SIG-M5 treated with dmso at 0.1 percent for 504 hours (cell line): ENCODE results near the gene GALNTL6.
"Not testable (repeated sequence)": the region's sequence is repeated elsewhere in the genome, so short reads cannot be mapped to it uniquely, and the experiment has no call there.

Experiments used
- DNase-seq: peaks from one replicate; lab custom pipeline; 2025; ENCODE audit not compliant: unreplicated experiment; lab: John Stamatoyannopoulos, UW

Gene GALNTL6

DNA sequence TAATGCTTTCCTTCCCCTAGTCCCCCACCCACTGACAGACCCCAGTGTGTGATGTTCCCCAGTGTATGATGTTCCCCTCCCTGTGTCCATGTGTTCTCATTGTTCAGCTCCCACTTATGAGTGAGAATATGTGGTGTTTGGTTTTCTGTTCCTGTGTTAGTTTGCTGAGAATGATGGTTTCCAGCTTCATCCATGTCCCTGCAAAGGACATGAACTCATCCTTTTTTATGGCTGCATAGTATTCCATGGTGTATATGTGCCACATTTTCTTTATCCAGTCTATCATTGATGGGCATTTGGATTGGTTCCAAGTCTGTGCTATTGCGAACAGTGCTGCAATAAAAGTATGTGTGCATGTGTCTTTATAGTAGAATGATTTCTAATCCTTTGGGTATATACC lies 1228.9 kb downstream of the GALNTL6 start:
- not testable (repeated sequence) for DNase-seq

DNA sequence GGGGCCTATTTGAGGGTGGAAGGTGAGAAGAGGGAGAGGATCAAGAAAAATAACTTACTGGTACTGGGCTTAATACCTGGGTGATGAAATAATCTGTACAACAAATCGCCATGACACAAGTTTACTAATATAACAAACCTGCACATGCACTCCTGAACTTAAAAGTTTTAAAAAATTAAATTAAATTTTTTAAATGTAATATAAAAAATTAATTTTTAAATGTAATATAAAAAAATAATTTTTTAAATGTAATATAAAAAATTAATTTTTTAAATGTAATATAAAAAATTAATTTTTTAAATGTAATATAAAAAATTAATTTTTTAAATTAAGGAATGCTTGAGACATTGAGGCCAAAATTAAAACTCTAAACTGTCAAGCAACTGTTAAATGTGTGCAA lies 1231.1 kb downstream of the GALNTL6 start:
- DNase-seq, result no peak

DNA sequence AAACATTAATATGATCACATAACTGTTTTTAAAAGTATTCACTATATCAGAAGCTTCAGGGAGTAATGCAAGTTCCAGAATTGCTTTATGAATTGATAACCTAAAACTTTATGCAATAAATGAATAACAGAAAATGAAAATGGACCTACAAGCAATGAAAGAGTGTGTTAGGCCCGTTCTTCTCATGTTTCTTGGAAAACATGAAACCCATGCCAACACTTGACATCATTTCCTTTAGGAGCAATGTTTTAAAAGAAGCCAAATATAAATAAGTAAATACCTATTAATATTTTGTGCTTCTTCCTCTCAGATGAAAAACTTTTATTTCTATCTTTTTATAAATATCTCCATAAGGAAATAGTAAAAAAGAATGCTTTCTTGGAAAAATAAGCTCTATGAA lies 1232.4 kb downstream of the GALNTL6 start:
- DNase-seq, result no peak

DNA sequence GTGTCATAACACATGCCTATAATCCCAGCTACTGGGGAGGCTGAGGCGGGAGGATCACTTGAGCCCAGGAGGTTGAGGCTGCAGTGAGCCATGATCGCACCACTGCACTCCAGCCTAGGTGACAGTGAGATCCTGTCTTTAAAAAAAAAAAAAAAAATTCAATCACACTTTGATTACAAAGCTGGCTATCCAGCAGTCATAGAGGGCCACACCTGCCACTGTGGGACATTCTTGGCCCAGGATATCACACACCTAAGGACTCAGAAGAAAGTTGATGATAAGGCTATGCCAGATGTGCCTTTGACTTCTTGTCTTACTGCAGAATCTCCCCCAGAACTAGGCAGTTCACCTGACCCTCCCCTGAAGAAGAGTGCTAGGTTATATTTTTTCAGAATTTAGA lies 1232.9 kb downstream of the GALNTL6 start:
- no peak for DNase-seq

DNA sequence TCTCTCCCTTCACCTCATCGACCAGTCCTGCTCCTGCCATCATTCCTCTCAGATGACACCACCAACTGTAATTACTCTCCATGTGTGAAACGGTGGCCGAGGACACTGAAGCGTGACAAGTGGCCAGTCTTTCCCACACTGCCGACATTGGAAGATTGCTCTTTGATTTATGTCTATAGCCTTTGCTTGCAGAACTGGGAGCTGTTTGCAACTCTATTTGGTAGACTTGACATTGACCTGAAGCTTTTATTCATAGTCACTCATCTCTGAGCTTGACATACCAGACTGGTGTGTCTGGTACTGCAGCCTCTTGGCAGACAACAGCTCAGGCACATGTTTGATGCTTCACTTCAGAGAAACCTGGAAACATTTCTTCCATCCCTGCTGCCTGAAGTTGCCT lies 1233.6 kb downstream of the GALNTL6 start:
- peak; percentile 2 for DNase-seq

DNA sequence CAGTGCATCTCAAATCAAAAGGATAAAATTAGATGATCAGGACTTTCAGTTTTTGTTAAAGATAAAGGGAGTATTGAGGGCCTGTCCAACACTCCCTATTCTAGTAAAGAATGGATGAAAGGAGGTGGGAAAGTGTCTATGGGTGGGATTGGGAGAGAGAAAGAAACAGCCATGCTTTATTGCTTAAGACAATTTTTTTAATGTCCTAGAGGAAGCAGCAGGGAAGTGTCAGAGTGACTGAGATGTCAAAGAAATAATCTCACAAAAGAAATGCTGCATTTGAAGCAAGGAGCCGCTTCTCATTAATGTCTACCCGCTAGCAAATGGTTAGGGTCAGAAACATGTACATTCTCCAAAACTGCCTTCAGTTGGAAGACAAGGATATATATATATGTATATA lies 1238.0 kb downstream of the GALNTL6 start:
- no peak for DNase-seq

DNA sequence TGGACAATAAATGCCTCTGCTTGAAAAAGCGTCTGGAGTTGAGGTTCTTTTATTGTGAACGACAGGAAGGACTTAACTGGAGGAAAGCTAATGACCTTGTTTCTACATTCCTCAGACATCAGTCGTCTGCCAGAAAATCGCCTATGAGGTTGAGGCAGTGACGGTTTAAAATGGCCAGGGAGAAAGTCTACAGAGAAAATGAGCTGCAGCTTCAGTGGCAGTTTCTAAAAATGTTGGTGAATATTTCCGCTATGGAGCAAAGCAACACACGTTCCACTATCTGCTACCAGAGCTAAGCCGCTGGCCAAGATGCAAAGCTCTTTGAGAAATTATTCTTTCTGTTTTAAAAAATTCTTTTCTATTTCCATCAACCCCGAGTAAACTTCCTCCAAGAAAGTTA lies 1238.5 kb downstream of the GALNTL6 start:
- no peak for DNase-seq

DNA sequence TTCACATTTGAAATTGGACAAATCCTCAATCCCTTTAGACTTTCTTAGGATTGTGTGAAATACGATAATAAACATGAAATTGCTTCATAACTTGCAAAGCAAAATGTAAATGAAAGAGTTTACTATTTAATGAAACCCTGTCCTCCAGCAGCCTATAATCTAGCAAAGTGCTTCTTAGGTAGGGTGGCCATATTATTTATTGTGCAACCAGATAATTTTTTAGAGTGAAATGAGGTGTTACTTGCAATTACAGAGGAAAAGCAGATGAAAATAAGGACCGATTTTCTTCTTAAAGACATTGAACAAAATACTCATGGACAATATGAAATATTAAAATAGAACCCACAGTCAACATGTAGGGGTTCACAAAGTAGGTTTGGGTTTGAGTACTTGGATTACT lies 1239.2 kb downstream of the GALNTL6 start:
- DNase-seq, result no peak

DNA sequence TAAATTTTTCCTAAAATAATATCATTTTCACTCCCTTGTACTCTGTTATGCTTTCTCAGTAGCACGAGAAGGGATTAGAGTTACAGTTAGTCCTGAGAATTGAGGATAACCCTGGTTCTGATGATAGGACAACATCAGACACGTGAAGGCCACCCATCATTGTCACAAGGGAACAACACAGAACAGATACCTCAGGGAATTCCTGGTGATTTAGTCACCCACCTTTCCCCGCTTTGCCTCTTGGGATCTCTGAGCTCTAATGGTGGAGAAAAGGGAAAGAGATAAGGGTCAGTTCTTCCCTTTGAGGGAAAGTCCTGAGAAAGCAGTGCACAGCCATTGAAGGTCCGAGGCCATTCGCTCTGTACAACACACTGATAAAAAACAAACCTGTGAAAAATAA lies 1243.1 kb downstream of the GALNTL6 start:
- no peak for DNase-seq

DNA sequence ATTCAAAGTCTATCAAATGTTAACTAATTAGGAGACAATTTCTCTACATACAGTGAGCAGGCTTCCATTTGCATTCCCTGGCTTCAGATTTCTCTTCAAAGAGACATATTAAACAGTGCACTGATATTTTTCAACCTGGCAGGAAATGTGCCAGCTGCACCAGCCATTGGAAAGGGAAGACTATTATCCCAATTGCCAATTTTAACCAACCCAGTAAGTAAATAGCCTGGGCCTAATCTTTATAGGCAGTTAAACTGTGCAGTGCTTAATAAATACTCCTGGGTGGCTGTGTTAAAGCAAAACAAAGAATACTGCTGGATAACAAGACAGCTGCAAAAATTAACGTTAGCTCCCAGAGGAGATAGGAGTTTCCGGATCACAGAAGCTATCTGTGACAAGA lies 1243.5 kb downstream of the GALNTL6 start:
- no peak for DNase-seq

DNA sequence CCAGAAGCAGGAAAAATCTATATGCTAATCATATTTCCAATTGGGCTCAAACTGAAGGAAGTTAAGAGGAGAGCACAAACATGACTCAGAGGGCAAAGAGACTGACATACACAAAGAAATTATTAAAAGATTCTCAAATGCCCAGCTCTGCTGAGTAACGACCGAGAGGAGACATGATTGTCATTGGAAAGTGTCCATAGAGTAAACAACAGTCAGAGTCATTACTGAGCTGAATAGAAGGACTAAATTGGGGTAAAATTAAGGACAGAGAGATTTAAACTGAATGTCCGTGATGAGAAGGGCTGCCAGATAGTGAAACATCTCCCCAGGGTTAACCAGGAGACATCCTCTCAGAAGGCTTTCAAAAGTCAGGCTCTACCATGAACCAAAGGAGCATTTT lies 1244.2 kb downstream of the GALNTL6 start:
- DNase-seq, result no peak

DNA sequence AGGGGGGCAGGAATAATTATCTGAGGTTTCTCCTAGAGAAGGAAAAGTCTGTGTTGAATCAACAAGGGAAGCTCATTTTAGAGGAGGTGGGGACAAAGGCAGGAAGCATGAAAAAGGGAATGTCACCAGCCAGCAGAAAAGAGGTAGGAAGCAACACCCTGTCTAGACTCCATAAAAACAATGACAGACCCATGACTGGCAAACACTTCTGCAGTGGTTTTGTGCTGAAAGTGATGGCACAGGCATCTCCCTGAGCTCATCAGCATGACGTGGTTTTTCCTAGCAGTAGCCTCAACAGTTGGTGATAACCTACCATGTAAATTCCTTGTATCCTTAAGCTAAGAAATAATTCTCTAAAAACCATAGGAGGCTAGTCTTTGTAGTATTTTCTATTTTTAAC lies 1244.7 kb downstream of the GALNTL6 start:
- DNase-seq, result no peak

DNA sequence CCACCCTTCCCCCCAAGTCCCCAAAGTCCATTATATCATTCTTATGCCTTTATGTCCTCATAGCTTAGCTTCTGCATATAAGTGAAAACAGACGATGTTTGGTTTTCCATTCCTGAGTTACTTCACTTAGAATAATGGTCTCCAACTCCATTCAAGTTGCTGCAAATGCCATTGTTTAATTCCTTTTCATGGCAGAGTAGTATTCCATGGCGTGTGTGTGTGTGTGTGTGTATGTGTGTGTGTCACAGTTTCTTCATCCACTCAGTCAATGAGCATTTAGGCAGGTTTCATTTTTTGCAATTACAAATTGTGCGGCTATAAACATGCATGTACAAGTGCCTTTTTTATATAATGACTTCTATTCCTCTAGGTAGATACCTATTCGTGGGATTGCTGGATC lies 1248.0 kb downstream of the GALNTL6 start:
- DNase-seq, result no peak

DNA sequence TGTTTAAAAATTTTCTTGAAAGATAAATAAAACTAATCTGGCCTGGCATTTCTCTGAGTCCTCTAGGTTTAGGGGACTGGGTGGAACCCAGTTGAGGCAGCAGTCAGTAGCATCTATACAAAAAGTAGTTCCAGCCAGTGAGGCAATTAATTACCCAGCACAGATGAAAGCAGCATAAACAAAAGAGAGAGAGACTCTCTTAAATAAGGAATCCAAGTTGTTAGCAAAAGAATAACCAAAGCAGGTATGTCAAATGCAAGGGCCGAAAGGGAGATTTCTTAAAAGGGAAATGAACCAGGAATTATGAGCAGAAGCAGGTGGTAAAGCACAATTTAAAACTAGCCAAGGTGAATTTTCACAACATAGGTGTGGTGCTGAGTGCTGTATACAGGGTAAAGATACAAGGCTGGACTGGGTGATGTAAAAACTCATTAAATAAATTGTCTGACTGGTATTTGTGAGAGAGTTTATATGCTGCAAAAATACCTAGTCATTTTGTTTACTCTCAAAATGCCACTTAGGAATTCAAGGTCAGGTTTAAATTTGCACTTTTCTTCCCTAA lies 1260.8 kb downstream of the GALNTL6 start:
- no peak for DNase-seq

DNA sequence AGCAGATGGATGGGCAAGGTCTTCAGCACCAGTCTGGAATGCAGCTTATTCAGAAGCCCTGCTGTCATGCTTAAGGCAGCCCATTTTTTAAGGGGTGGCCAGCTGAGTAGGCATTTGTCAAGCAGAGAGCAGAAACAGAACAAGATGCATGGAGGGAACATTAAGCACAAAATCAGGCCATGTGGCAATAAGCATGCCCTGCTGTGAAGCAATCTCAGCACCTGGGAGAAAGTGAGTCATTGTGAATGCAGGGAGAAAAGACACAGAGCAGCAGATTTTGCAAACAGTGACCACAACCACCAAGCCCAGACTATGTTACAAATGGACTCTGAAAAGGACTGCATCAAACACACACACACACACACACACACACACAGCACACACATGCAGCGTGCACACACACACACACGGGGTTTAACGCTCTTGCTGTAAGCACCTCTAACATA lies 1261.3 kb downstream of the GALNTL6 start:
- DNase-seq, result peak; percentile 70

DNA sequence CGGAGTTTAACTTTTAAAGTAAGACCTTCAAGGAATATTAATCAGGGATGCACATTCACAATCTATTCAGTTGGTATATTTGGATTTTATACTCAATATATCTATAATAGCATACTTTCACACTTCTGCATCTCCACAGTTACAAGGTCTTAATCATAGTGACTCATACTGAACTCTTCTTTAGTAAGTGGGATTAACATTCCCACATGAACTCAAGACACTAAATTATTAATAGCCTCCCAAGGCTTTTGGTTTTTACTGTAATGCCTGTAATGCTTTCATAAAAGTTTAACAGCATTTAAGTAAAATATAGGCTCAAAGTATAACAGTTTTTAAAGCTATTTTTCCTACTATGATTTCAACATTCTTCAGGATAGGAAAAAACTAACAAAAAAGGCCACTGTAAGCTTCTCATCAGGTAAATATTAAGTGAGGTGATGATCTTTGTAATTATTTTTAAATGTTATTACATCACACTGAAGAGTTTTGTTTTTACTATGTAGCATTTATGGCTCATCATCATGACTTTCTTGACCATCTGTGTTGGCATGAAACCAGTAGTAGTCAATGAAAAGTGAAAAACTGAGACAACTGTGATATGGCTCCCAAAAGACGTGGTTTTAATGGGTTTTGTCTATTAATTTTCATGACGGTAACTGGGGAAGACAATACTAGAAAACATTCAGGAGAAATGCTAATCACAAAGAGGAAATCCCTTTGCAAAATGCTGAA lies 1263.9 kb downstream of the GALNTL6 start:
- DNase-seq, result no peak

DNA sequence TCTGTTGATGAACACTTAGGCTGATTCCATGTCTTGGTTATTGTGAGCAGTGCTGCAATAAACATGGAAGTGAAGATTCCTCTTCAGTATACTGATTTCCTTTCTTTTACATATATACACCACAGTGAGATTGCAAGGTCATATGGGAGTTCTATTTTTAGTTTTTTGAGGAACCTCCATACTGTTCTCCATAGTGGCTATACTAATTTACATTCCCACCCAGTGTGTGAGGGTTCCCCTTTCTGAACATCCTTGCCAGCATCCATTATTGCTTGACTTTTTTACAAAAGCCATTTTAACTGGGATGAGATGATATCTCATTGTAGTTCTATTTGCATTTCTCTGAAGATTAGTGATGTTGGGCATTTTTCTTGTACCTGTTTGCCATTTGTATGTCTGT lies 1274.9 kb downstream of the GALNTL6 start:
- peak; percentile 3 for DNase-seq
